ENCODE results near the gene SLC35G6. TPM values are rescaled to one million over a fixed set of nuclear protein-coding genes. Genes with fewer than 3 reads are reported as not detected.

The SLC35G6 gene
- total RNA-seq, 1 donor from 2014 or later = not detected

DNA sequence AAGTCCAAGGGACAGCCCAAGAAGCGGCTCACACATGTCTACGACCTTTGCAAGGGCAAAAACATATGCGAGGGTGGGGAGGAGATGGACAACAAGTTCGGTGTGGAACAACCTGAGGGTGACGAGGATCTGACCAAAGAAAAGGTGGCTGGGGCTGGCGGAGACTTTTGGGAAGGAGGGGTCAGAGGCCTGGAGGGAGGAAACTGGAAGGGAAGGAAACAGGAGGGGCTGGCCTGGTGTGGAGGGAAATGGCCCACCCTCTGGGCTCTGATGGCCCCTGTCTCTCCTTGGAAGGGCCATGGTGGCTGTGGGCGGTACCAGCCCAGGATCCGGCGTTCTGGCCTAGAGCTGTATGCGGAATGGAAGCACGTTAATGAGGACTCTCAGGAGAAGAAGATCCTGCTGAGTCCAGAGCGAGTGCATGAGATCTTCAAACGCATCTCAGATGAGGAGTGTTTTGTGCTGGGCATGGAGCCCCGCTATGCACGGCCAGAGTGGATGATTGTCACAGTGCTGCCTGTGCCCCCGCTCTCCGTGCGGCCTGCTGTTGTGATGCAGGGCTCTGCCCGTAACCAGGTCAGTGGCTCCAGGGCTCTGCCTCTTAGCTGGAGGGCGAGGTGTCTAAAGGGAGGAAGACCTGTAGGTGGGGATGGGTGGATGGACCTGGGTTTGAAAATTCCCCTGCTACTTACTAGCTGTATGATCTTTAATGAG lies 15.4 kb downstream of the SLC35G6 start:
- ATAC-seq (peak; percentile 27), DNase-seq (ENCODE audit: low spot score) (no peak)
- intact Hi-C loops (cut with DNase I) = no loop called here

GRCh38 chr17:7497228-7497627 lies 16.0 kb downstream of the SLC35G6 start:
- ATAC-seq (peak; percentile 14), DNase-seq (ENCODE audit: low spot score) (no peak)
- intact Hi-C loops (cut with DNase I) = no loop called here

DNA sequence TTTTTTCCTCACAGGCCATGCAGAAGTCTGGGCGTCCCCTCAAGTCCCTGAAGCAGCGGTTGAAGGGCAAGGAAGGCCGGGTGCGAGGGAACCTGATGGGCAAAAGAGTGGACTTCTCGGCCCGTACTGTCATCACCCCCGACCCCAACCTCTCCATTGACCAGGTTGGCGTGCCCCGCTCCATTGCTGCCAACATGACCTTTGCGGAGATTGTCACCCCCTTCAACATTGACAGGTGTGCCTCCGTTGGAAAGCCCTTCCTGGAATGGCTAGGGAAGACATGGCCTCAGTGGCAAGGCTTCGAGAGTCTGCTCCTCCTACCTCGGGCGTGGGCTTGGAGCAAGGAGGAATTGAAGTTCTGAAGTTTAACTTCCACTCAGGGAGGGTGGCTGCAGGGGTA lies 16.4 kb downstream of the SLC35G6 start:
- DNase-seq (ENCODE audit: low spot score) = no peak
- ATAC-seq = no peak
- intact Hi-C loops (cut with DNase I) = no loop called here

DNA sequence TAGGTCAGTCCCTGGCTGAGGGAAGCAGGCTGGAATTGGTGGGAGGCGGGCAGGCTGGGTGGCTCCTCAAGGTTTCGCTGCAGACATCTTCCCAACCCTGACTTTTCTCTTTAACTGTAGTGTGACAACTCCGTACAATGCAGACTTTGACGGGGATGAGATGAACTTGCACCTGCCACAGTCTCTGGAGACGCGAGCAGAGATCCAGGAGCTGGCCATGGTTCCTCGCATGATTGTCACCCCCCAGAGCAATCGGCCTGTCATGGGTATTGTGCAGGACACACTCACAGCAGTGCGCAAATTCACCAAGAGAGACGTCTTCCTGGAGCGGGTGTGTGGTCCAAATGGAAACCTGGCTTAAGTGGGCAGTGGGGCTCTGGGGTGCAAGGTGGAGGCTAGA lies 17.9 kb downstream of the SLC35G6 start:
- intact Hi-C loops (cut with DNase I) = no loop called here
- DNase-seq (ENCODE audit: low spot score) (no peak), ATAC-seq (no peak)

DNA sequence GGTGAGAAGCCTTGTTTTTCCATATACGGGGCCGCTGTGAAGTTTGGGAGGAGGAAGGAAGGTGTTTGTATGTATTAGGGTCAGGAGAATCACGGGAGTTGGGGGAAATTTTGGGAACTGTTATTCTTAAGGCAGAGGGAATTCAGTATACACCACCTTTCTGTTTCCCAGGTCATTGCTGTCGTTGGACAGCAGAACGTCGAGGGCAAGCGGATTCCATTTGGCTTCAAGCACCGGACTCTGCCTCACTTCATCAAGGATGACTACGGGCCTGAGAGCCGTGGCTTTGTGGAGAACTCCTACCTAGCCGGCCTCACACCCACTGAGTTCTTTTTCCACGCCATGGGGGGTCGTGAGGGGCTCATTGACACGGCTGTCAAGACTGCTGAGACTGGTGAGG lies 20.5 kb downstream of the SLC35G6 start:
- intact Hi-C loops (cut with DNase I) = no loop called here
- ATAC-seq (no peak), DNase-seq (ENCODE audit: low spot score) (no peak)

- intact Hi-C loops (cut with DNase I) = no loop called here
- DNase-seq (ENCODE audit: low spot score) (no peak), ATAC-seq (no peak)
Observed at GRCh38 chr17:7502171-7502847, 21.1 kb downstream of the SLC35G6 start.

DNA sequence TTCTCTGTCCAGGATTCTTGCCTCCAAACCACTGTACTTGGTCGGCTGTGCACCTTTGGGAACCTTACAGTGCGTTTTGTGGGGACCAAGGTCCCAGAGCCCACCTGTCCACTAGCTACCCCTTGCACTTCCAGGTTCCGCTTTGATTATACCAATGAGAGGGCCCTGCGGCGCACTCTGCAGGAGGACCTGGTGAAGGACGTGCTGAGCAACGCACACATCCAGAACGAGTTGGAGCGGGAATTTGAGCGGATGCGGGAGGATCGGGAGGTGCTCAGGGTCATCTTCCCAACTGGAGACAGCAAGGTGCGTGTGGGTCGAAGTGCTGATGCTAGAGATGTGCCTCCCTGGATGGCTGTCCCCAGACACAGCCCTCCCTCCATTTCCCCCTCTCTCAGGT lies 21.7 kb downstream of the SLC35G6 start:
- intact Hi-C loops (cut with DNase I) = no loop called here
- DNase-seq (ENCODE audit: low spot score) (no peak), ATAC-seq (no peak)

- intact Hi-C loops (cut with DNase I) = no loop called here
- DNase-seq (ENCODE audit: low spot score) = no peak
- ATAC-seq = no peak
Observed at GRCh38 chr17:7503521-7503920, 22.3 kb downstream of the SLC35G6 start.

- intact Hi-C loops (cut with DNase I) = no loop called here
- DNase-seq (ENCODE audit: low spot score) (no peak), ATAC-seq (peak; percentile 23)
Observed at GRCh38 chr17:7508145-7508544, 26.9 kb downstream of the SLC35G6 start.

- DNase-seq (ENCODE audit: low spot score) (no peak), ATAC-seq (no peak)
Observed at GRCh38 chr17:7508846-7509245, 27.6 kb downstream of the SLC35G6 start.

GRCh38 chr17:7509937-7510336 lies 28.7 kb downstream of the SLC35G6 start:
- intact Hi-C loops (cut with DNase I) = no loop called here
- ATAC-seq (no peak), DNase-seq (ENCODE audit: low spot score) (no peak)

More at GRCh38 chr17:7508846-7509245, 27.6 kb downstream of the SLC35G6 start:
- intact Hi-C loops (cut with DNase I) = no loop called here

GRCh38 chr17:7511108-7511507 lies 29.9 kb downstream of the SLC35G6 start:
- ATAC-seq (no peak), DNase-seq (ENCODE audit: low spot score) (no peak)
- intact Hi-C loops (cut with DNase I) = no loop called here

GRCh38 chr17:7512105-7512504 lies 30.9 kb downstream of the SLC35G6 start:
- intact Hi-C loops (cut with DNase I) = no loop called here
- no peak for ATAC-seq
- no peak for DNase-seq (ENCODE audit: low spot score)

GRCh38 chr17:7512824-7513540 lies 31.7 kb downstream of the SLC35G6 start:
- ATAC-seq (no peak), DNase-seq (ENCODE audit: low spot score) (no peak)
- intact Hi-C loops (cut with DNase I) = no loop called here

- ATAC-seq (peak; percentile 9), DNase-seq (ENCODE audit: low spot score) (no peak)
- intact Hi-C loops (cut with DNase I) = no loop called here
Observed at GRCh38 chr17:7513850-7514419, 32.7 kb downstream of the SLC35G6 start.

- intact Hi-C loops (cut with DNase I) = loop anchor here (5.0 kb wide), 1 partner anchor 46 kb away; the partner anchor contains the start of gene SENP3
- no peak for DNase-seq (ENCODE audit: low spot score)
- ATAC-seq = no peak
Observed at GRCh38 chr17:7515911-7516610, 34.8 kb downstream of the SLC35G6 start.

GRCh38 chr17:7523033-7523432 lies 41.8 kb downstream of the SLC35G6 start:
- ATAC-seq = no peak

DNA sequence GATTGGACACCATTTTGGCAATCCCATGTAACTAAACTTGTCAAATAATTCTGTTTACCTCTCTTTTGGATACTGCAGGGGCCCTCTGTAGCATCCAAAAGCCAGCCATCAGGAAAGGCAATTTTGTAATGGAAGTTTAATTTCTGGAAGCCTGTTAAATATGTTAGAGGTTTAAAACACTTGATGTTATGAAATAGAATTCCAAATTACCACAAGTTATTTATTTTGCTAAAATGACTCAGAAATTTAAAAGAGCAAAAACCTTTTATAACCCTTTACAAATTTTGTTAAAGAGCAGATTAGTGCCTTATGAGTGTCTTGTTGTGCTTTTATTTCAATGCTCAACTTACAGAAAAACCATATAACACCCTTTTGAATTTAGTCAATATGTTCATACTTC lies 47.6 kb downstream of the SLC35G6 start:
- DNase-seq (ENCODE audit: low spot score) = no peak
- intact Hi-C loops (cut with DNase I) = no loop called here
- ATAC-seq = no peak

More at GRCh38 chr17:7523033-7523432, 41.8 kb downstream of the SLC35G6 start:
- intact Hi-C loops (cut with DNase I) = no loop called here
- DNase-seq (ENCODE audit: low spot score) = no peak
